ENCODE data around the gene NKTR. TPM values are rescaled to one million over a fixed set of nuclear protein-coding genes. Genes with fewer than 3 reads are reported as not detected.

The NKTR gene
- total RNA-seq, 1 experiment from 2014 or later: 39.0 TPM

DNA sequence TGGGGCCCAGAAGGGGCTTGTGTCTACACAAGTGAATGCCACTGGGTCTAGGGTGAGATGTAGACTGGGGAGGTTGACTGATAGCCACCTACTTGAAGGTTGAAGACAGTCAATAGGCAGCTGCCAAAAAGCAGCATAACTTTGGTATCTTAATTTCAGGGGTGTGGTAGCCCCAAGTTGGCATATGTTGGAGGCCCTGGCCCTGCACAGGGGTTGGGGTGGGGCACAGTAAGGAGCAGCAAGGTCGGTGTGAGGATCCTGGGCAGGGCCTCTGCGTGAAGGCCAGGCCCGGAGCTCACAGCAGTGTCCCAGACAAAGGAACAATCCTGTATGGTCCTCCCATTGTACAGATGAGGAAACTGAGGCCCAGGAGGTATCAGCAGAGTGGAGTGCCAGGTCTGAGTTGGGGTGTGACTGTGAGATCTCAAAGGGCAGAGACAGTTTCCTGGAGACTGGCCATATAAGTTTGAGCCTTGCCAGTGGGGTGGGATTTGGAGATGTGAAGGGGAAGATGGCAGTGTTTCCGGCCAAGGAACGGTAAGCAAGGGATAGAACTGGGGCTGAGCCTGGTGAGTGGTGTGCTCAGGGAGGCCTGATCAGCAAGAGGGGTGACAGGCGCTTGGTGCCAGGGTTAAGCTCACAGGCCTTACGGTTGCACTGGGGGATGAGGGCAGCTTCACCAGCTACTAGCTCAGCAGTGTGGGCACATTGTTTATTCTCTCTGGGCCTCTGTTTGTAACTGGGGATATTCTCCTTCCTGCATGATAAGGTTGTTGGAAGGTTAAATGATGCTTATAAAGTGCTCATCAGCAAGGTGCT is 86.6 kb downstream of the NKTR start:
- Histone ChIP-seq H3K36me3 (ENCODE audit: control insufficient read depth, insufficient read depth, low read length) (no peaks in the 10 kb centered on the region), H3K4me3 (ENCODE audit: low read depth in 2 of 2, low read length in 2 of 2) (no peak overlapping the region), H3K9me3 (ENCODE audit: control insufficient read depth, insufficient read depth, low read depth, low read length) (no peaks in the 10 kb centered on the region), H3K27ac (ENCODE audit: low read length) (no peak overlapping the region), H3K4me1 (ENCODE audit: control insufficient read depth, insufficient read depth, low read length) (no peaks in the 10 kb centered on the region), H3K27me3 (ENCODE audit: control insufficient read depth, insufficient read depth, low read length) (no peaks in the 10 kb centered on the region)
- POLR2A ChIA-PET: no interaction called here
- ATAC-seq (no peak), DNase-seq (ENCODE audit: low read depth, low spot score) (no peak)
- intact Hi-C loops (cut with micrococcal nuclease; ENCODE audit: unreplicated experiment) (no loop called here), in situ Hi-C loops (cut with HindIII; ENCODE audit: low pct_unique_long_range_greater_than_20kb, low sequenced_read_pairs) (no loop called here)
- TF ChIP-seq, protein P1, sequence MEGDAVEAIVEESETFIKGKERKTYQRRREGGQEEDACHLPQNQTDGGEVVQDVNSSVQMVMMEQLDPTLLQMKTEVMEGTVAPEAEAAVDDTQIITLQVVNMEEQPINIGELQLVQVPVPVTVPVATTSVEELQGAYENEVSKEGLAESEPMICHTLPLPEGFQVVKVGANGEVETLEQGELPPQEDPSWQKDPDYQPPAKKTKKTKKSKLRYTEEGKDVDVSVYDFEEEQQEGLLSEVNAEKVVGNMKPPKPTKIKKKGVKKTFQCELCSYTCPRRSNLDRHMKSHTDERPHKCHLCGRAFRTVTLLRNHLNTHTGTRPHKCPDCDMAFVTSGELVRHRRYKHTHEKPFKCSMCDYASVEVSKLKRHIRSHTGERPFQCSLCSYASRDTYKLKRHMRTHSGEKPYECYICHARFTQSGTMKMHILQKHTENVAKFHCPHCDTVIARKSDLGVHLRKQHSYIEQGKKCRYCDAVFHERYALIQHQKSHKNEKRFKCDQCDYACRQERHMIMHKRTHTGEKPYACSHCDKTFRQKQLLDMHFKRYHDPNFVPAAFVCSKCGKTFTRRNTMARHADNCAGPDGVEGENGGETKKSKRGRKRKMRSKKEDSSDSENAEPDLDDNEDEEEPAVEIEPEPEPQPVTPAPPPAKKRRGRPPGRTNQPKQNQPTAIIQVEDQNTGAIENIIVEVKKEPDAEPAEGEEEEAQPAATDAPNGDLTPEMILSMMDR (IDR thresholded peaks at IDR 0.05): no peak
- TF ChIP-seq POLR2AphosphoS5 (IDR thresholded peaks at IDR 0.05; ENCODE audit: low read depth, low read length) (no peak), SIN3A (IDR thresholded peaks at IDR 0.05; ENCODE audit: borderline replicate concordance, insufficient read depth, low read depth, low read length) (no peak), TCF7L2 (IDR thresholded peaks at IDR 0.05; ENCODE audit: low read depth, low read length) (no peak), REST (IDR thresholded peaks at IDR 0.05; ENCODE audit: insufficient read depth in 1 of 2, low read depth in 2 of 2, low read length in 1 of 2) (no peak)
- CTCF ChIA-PET: no interaction called here
- no TSS peak for BruUV-seq (replicated peaks)

- Histone ChIP-seq H3K27me3 (ENCODE audit: control insufficient read depth, insufficient read depth, low read length) (no peaks in the 10 kb centered on the region), H3K36me3 (ENCODE audit: control insufficient read depth, insufficient read depth, low read length) (no peaks in the 10 kb centered on the region), H3K9me3 (ENCODE audit: control insufficient read depth, insufficient read depth, low read depth, low read length) (no peaks in the 10 kb centered on the region), H3K27ac (ENCODE audit: low read length) (no peak overlapping the region), H3K4me1 (ENCODE audit: control insufficient read depth, insufficient read depth, low read length) (no peaks in the 10 kb centered on the region), H3K4me3 (ENCODE audit: low read depth in 2 of 2, low read length in 2 of 2) (no peak overlapping the region)
- TF ChIP-seq TCF7L2 (IDR thresholded peaks at IDR 0.05; ENCODE audit: low read depth, low read length) (no peak), REST (IDR thresholded peaks at IDR 0.05; ENCODE audit: insufficient read depth in 1 of 2, low read depth in 2 of 2, low read length in 1 of 2) (no peak), POLR2AphosphoS5 (IDR thresholded peaks at IDR 0.05; ENCODE audit: low read depth, low read length) (no peak), SIN3A (IDR thresholded peaks at IDR 0.05; ENCODE audit: borderline replicate concordance, insufficient read depth, low read depth, low read length) (no peak)
- TF ChIP-seq, protein P1 (IDR thresholded peaks at IDR 0.05): no peak
- intact Hi-C loops (cut with micrococcal nuclease; ENCODE audit: unreplicated experiment) (no loop called here), in situ Hi-C loops (cut with HindIII; ENCODE audit: low pct_unique_long_range_greater_than_20kb, low sequenced_read_pairs) (no loop called here)
- ATAC-seq: no peak
- ChIA-PET POLR2A (no interaction called here), CTCF (no interaction called here)
- no TSS peak for BruUV-seq (replicated peaks)
- DNase-seq (ENCODE audit: low read depth, low spot score): no peak
These were observed 87.5 kb downstream of the NKTR start for GRCh38 chr3:42688016-42688415.

Measured in Panc1 (cell line).